ENCODE results near the gene NIBAN1.
A peak's percentile ranks its signal among the peaks of the same experiment; 100 is the strongest.

NIBAN1 gene

GRCh38 chr1:184986250-184986649, 11.9 kb upstream of the NIBAN1 start:
- no peak overlapping the region for H3K27ac ChIP-seq
- TF ChIP-seq CTCF (conservative IDR thresholded peaks at IDR 0.05) (peak; percentile 52), ZFX (IDR thresholded peaks at IDR 0.05) (no peak)

- TF ChIP-seq ZFX (IDR thresholded peaks at IDR 0.05) (no peak), CTCF (conservative IDR thresholded peaks at IDR 0.05) (peak; percentile 98)
- H3K27ac ChIP-seq = no peak overlapping the region
Measured at GRCh38 chr1:184982002-184982954, 8.0 kb upstream of the NIBAN1 start.

DNA sequence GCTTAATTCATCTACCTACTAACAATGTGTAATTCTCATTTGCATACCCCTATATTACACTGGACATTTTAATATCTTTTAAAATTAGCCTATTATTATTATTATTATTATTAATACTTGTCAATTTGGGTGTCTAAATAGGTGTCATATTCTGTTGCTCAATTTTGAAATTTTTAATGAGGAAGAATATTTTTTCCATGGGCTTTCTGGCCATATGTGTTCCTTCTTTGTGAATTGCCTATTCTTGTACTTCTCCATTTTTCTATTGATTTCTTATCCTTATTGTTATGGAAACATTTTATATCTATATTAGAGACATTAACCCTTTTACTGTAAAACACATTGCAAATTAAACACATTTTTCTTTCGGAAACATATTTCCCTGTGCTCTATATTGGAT, 6.4 kb upstream of the NIBAN1 start:
- TF ChIP-seq CTCF (conservative IDR thresholded peaks at IDR 0.05) (no peak), ZFX (IDR thresholded peaks at IDR 0.05) (no peak)
- H3K27ac ChIP-seq = no peak overlapping the region

DNA sequence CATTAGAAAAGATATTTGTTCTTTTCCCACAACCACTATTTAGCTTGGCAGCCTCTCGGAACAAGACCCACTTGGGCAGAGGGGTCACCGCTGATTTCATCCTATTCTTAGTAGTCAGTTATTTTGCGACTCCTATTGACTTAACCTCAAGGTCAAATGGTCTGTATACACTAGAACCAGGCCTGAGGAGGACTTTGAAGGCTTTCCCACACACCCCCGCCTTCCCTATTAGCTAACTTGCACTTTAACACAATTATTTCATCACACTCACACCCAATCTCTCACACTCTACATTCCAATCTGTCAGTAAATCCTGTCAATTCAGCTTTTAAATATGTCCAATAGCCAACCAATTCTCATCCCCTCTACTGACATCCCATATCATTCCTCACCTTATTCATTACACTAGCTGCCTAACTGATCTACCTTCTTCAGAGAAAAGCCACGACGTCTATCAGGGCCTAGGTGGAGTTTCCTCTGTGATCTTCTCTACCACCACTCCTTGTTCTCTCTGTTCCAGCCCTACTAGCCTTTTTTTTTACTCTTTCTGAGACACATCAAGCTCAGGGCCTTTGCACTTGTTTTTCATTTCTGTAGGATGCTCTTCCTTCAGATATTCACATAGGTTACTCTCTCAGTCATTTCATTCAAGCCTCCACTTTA, 1.0 kb upstream of the NIBAN1 start:
- H3K27ac ChIP-seq = no peak overlapping the region
- TF ChIP-seq ZFX (IDR thresholded peaks at IDR 0.05) (no peak), CTCF (conservative IDR thresholded peaks at IDR 0.05) (no peak)

DNA sequence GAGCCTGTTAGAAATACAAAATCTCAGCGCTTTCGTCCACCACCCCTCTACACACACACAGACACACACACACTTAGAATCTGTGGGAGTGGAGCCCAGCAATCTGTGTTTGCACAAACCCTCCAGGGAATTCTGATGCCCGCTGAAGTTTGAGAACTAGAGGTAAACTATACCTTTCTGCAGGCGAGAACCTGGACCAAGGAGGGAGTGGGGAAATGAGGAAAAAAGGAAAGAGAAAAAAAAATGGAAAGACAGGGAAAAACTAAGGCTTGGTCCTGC, 468 bp upstream of the NIBAN1 start:
- TF ChIP-seq CTCF (conservative IDR thresholded peaks at IDR 0.05) = no peak
- TF ChIP-seq ZFX (IDR thresholded peaks at IDR 0.05) = no peak
- peak overlapping the region; percentile 61; the same call in 1 of the 2 replicates for H3K27ac ChIP-seq

GRCh38 chr1:184973272-184974055, 844 bp downstream of the NIBAN1 start:
- peak overlapping the region; percentile 61 for H3K27ac ChIP-seq
- TF ChIP-seq CTCF (conservative IDR thresholded peaks at IDR 0.05) = peak; percentile 17
- TF ChIP-seq ZFX (IDR thresholded peaks at IDR 0.05) = no peak

Data from C4-2B (cell line).